ENCODE data around the gene CACNA1S.
A peak's percentile ranks its signal among the peaks of the same experiment; 100 is the strongest.

CACNA1S gene

DNA sequence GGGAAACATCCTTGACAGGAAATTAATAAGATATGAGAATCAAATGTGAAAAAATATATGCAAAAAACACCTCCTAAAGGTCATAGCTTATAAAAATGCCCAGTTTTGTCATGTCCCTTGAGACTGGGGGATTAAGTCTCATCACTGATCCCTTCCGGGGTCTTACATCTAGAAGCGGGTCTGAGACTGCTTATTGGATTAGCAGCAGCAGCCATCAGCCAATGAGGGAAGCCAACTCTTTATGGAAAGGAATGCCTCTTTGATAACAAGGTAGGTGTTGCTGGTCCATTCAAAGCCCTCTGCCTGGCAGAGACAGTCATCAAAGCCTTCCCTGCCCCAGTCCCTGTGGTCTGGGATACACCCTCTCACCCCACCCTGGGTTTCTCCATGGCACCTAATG, 3.9 kb upstream of the CACNA1S start:
- DNase-seq (ENCODE audit: low spot score): no peak

DNA sequence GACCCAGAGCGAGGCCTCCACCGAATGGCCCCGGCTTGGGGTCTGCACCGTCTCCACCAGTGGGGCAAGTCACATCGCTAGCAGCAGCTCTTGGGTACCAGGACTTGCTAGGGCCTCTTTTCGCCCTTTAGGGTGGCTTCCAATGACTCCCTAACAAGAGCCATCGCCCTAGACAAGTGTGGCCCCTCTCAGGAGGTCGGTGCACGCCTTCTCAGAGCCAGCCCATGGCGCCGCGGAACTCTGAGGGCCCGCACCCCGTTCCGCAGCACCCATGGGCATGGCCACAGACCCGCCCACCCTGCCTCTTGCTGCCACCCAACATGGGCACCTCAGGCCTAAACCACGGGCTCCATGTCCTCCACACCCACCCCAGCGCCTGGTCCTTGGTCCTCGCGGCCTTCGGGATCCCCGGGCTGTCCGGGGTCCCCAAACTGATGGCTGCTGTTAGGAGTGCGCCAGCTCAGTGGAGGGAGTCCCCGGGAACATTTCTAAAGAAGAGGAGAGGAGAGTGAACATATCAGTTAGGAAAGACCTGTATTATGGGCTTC, 3.2 kb upstream of the CACNA1S start:
- DNase-seq (ENCODE audit: low spot score): no peak

DNA sequence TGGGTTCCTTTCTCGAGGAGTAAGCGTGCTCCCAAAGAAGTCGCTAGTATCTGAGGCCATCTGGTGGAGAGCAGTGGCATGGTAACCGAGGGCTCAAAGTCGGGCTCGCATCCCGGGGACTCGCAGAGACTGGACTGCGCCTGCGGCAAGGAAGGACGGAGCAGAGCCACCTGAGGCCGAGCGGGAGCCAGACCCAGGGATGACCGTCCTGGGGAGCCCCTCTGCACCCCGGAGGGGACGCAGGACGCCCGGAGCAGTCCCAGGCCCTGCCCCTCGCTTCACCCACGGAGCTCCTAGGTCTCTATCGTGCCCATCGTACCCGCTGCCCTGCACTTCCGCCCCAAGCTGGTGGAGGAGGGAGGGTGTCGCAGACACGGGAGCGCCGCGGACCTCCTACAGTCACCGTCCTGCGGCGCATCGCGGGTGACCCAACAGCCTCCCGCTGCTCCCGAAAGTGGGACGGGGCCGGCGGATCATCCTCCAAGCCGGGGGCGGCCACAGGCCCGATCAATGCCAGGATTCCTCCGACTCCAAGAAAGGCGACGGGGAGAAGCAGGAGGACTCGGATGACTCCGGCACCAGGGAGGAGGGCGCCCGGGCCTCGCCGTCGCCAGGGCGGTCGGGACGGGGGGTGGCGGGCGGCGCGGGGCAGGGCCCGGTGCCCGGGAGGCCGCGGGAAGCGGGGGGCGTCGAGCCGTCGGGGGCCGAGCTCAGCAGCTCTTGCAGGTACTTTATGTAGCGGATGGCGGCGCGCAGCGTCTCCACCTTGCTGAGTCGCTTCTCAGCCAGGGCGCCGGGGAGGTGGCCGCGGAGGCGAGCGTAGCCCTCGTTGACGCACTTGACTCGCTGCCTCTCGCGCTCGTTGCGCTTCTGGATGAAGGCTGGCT, 2.3 kb upstream of the CACNA1S start:
- peak; percentile 75 for DNase-seq (ENCODE audit: low spot score)

- no peak for DNase-seq (ENCODE audit: low spot score)
Measured at GRCh38 chr1:201113451-201114244, 1.4 kb upstream of the CACNA1S start.

DNA sequence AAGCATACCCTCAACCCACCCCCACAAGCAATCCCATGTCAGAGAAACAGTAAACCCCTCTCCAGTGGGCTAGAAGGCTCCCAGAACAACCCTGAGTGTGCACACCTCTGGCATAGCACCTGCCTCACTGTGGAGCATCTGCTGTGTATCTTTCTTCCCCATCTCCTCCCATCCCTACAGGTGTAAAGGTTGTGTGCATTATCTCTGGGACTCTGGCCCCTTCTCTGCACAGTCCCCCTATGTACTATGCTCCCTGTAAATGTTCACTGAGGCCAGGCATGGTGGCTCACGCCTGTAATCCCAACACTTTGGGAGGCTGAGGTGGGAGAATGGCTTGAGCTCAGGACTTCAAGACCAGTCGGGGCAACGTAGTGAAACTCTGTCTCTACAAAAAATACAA, 700 bp upstream of the CACNA1S start:
- DNase-seq (ENCODE audit: low spot score): no peak

DNA sequence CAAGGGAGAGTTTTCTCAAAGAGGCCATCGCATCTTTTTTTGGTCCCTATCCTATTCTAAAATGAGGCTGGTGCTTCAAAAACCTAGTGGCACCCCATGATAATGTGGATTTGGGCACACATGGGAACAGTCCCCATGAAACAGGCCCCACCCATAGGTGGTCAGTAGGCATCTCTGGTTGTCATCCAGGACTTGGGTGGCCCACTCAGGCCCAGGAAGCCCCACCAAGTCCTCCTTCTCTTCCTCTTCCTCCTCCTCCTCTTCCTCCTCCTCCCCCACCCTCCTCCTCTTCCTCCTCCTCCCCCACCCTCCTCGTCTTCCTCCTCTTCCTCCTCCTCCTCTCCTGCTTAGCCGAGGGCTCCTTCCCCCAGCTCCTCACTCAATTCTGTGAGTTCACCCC, 554 bp downstream of the CACNA1S start:
- no peak for DNase-seq (ENCODE audit: low spot score)

DNA sequence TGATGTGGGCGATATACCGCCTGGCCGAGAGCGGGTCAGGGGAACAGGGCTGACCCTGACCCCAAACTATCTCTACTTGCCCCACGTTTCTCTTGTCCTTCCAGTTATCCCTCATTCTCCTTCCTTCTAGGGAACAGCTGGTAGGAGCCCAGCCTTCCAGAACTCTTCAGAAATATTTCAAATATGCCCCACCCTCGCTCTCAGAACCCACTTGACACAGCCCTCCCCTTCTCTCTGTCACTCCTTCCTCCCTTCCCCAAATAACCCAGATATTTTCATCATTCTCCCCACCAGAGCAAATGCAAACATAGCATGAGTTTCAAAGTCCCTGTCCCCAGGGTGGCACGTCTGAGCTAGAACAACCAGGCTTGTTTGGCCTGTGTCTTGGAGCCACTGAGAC, 1.1 kb downstream of the CACNA1S start:
- no peak for DNase-seq (ENCODE audit: low spot score)

DNA sequence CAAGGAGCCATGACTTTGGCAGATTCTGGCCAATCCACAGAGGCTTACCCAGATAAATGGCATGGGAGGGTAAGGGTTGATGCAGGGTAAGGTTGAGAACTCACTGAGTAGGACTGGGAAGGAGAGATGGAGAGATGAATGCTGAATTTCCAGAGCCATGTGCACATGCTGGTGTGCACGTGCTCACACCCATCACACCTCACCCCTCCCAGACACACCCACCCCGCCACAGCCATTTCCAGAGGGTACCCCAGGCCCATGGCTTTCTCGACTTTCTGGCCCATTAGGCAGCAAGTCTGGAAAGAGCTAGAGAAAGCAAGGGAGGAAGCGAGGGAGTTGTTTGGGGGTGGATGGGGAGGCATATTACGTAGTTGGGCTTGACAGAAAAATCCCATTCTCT, 1.6 kb downstream of the CACNA1S start:
- no peak for DNase-seq (ENCODE audit: low spot score)

DNA sequence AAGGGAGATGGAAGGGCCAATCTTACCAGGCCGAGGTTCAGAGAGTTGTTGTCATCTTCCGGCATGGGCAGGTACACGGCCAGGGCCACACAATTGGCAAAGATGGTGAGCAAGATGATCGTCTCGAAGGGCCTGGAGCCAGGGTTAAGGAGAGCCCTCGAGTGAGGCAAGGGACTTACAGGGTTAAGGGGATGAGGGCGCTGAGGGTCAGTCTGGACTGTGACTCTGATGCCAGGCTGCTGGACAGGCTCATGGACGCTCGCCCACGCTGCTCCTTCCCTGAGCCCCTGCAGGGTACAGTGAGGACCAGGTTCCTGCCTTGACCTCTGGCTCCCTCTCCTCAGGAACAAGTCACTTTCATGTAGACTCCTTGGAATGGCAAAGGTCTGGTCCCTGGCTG, 2.1 kb downstream of the CACNA1S start:
- no peak for DNase-seq (ENCODE audit: low spot score)

GRCh38 chr1:201109651-201110050, 2.6 kb downstream of the CACNA1S start:
- DNase-seq (ENCODE audit: low spot score): no peak

- DNase-seq (ENCODE audit: low spot score): no peak
Measured at GRCh38 chr1:201108614-201109013, 3.6 kb downstream of the CACNA1S start.

GRCh38 chr1:201105688-201106087, 6.5 kb downstream of the CACNA1S start:
- no peak for DNase-seq (ENCODE audit: low spot score)

DNA sequence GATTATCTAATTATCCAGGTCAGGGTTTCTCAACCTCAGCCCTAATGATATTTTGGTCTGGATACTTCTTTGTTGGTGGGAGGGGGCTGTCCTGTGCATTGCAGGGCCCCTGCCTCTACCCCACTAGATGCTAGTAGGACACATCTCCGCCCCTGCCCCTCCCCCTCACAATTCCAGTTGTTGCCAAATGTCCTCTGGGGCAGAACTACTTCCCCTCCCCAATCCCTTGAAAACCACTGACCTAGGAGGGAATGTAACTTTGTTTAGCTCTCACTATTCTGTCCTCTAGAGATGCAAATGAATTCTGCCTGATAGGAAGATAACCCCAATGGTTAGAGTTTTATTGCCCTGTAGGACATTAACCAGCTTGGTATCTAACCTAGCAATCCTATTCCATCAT, 8.1 kb downstream of the CACNA1S start:
- DNase-seq (ENCODE audit: low spot score): no peak

DNA sequence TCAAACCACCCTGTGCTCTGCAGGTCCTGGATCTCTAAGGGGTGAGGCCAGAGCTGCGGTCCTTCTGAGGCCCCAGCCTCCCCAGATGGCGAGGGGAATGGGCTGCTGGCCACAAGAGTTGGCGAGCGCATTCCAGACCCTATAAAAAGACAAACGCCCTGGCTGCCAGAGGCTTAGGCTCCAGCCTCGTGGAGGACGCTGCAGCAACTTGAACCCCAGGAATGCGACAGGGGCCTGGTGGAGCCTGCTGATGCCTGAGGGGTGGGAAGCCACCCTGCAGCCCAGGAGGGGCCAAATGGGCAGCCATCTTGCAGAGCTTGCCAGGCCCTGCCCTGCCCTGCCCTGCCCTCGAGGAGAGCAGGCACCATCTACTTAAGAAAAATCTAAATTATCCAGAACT, 8.6 kb downstream of the CACNA1S start:
- no peak for DNase-seq (ENCODE audit: low spot score)

DNA sequence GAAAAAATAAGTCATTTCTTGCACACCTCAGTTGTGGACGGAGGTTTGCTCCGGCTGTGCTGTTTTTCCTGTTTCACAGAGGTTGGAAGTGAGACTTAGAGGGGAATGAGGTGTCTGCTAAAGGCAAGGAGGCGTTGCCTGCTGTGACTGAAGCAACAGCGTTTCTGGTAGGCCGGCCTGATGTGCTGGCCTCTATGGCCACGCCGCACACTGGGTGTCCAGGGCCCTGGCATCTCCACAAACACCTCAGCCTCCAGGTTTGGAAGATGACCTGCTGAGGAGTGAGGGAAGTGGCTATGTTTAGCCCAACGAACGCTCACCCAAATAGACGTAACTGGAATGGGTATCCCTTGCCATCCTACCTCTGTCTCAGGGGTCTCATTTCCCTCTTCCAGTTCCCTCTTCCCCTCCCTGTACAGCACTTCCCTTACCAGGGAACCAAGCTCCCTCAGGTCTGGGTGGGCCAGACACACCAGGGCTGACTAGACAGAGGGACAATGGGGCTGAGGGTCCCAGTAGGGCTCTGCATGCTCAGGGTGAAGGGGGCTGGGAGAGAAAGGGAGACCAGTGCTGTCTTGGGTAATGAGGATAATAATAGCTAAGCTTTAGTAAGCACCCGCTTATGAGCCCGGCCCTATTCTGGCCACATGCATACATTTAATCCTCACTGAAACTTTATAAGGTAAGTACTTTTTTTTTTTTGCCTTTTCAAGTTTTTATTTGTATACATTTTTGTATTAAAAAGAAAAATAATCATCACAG, 11.9 kb downstream of the CACNA1S start:
- DNase-seq (ENCODE audit: low spot score): no peak

GRCh38 chr1:201098992-201099677, 13.1 kb downstream of the CACNA1S start:
- DNase-seq (ENCODE audit: low spot score): no peak

GRCh38 chr1:201096977-201097856, 15.0 kb downstream of the CACNA1S start:
- no peak for DNase-seq (ENCODE audit: low spot score)

DNA sequence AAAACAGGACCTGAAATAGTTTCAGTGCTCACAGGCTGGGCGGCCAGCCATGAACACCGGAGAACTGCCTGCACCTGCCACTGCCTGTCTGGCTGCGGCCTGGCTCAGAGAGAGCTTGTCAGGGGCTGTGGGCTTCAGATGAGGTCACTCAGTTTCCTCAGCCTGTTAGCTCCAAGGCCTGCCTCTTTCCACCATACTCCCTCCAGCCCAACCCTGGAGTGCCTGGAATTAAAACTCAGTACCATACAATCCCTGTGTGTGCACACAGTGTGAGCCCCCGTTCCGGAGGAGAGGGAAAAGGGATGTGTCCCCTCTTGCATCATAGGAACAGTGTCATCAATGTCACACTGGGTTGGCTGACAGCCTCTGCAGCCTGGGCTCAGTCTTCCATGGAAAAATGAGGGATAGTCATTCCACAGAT, 16.2 kb downstream of the CACNA1S start:
- no peak for DNase-seq (ENCODE audit: low spot score)

DNA sequence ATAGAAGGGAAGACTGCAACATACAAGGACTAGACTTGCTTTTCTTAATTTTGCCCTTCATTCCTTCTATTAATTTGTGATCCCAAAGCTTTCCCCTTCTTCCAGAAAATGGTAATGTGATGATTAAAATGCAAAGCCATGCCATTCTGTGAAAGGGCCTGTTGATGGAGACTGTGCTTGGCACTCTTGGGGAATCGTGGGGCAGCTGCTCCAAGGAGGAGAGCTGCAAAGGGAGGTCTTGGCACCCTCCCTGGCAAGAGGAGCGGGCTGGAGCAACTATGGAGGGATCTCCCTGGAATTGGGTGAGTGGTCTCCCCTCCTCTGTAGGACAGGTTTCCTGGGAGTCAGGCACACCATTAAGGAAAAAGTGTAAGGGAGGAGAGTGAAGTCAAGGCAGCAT, 16.6 kb downstream of the CACNA1S start:
- no peak for DNase-seq (ENCODE audit: low spot score)

GRCh38 chr1:201094832-201095231, 17.4 kb downstream of the CACNA1S start:
- no peak for DNase-seq (ENCODE audit: low spot score)

DNA sequence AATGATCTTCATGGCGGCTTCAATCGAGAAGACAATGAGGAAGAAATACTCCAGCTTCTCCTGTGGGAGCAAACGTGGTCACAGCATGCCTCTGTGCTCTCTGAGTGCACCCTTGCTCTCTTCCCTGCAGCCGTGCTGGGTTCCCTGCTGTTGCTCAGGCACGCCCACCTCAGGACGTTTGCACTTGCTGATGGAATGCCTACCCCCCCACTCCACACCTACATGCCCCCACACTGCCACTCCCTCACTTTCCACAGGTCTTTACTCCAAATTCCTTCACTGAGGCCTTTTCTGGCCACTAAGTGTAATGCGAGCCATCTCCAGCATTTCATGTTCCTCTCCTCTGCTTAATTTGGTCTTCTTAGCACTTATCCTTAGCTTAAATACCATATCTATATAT, 18.3 kb downstream of the CACNA1S start:
- no peak for DNase-seq (ENCODE audit: low spot score)

Data from CD4-positive, alpha-beta T cell treated with Interleukin-2 at 100 ng/mL for 4 hours (primary cell).